ENCODE data around the gene ZNF668. TPM values are rescaled to one million over a fixed set of nuclear protein-coding genes. Genes with fewer than 3 reads are reported as not detected.

The ZNF668 gene
- total and polyA plus RNA-seq, 2 of the 4 experiments (the other 2 are of a cell fraction) = 4.5 to 11.6 TPM

DNA sequence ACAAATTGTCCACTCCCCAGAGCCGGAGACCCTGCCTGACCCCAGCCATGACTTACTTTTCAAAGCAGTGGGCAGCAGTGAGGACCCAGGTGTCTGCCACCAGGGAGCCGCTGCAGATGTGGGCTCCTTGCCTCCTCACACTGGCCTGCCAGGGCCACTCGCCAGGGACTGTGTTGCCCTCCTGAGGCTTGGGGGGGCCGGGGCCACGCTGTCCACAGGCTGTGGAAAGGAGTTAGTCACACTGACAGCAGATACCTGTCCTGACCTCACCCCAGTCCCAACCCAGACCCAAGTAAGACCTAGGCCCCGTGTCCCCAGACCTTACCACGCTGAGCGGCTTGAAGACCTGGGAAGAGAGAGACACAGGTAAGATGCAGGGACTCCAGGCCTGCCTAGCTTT lies 13.4 kb upstream of the ZNF668 start:
- no peak overlapping the region for H2BK20ac ChIP-seq (ENCODE audit: low read depth, low read length)
- H4K8ac ChIP-seq (ENCODE audit: low read depth in 2 of 2, low read length in 2 of 2) = no peak overlapping the region
- H2AK9ac ChIP-seq (replicated peaks; ENCODE audit: low read depth, low read length, poor library complexity) = no peak overlapping the region
- no peak overlapping the region for H2AFZ ChIP-seq (replicated peaks; ENCODE audit: low read length, poor library complexity)
- no peak overlapping the region for H2BK5ac ChIP-seq (ENCODE audit: low read depth, low read length, poor library complexity, severe bottlenecking)
- no peaks in the 10 kb centered on the region for H3K9me3 ChIP-seq (ENCODE audit: control insufficient read depth, insufficient read depth, low read length)
- no TSS peak for BruUV-seq (replicated peaks)
- no peak overlapping the region for H3K4me3 ChIP-seq (ENCODE audit: insufficient read depth, low read depth, low read length)
- H3K27ac ChIP-seq (ENCODE audit: insufficient read depth, low read length) = no peak overlapping the region
- H3K4ac ChIP-seq (ENCODE audit: low read depth, low read length) = no peak overlapping the region
- 100% methylated on average over 1 of the region's 8 CpGs; no CpG with 5 or more reads in 1 of the 2 experiments for WGBS, 2 experiments (ENCODE audit: extremely low coverage in 2 of 2, insufficient read length in 1 of 2)
- DNase-seq (no peak), ATAC-seq (ENCODE audit: low read depth) (no peak)
- intact Hi-C loops (cut with micrococcal nuclease) (no loop called here), in situ Hi-C loops (cut with MboI; ENCODE audit: low sequenced_read_pairs) (loop anchor here (10.0 kb wide), 1 partner anchor 103 kb away; the partner anchor contains the start of gene HSD3B7), dilution Hi-C loops (cut with HindIII; ENCODE audit: low sequenced_read_pairs, unreplicated experiment) (no loop called here)
- peaks cover 7% of the 10 kb centered on the region for H4K20me1 ChIP-seq (ENCODE audit: insufficient read depth, low read length)
- CTCF ChIA-PET = interaction anchor here (0.5 kb wide), 1 partner anchor 378 kb away, joined by 4 read pairs; no protein-coding TSS in a partner anchor
- no peak overlapping the region for H3K4me2 ChIP-seq (ENCODE audit: low read depth, low read length)
- H3K36me3 ChIP-seq (ENCODE audit: control insufficient read depth, insufficient read depth, low read length) = peaks cover 52% of the 10 kb centered on the region
- no peak overlapping the region for H3K14ac ChIP-seq (replicated peaks; ENCODE audit: low read depth, low read length)
- no peak overlapping the region for H2AK5ac ChIP-seq (ENCODE audit: low read depth, low read length)
- TF ChIP-seq, protein P1, sequence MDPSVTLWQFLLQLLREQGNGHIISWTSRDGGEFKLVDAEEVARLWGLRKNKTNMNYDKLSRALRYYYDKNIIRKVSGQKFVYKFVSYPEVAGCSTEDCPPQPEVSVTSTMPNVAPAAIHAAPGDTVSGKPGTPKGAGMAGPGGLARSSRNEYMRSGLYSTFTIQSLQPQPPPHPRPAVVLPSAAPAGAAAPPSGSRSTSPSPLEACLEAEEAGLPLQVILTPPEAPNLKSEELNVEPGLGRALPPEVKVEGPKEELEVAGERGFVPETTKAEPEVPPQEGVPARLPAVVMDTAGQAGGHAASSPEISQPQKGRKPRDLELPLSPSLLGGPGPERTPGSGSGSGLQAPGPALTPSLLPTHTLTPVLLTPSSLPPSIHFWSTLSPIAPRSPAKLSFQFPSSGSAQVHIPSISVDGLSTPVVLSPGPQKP (IDR thresholded peaks at IDR 0.05; ENCODE audit: borderline replicate concordance, low read depth, low read length) = no peak
- TF ChIP-seq RCOR1 (IDR thresholded peaks at IDR 0.05; ENCODE audit: insufficient replicate concordance, low read length) (no peak), FOS (IDR thresholded peaks at IDR 0.05; ENCODE audit: low read depth, low read length) (no peak), MAFK (IDR thresholded peaks at IDR 0.05; ENCODE audit: low read depth, low read length) (no peak), POLR2A (IDR thresholded peaks at IDR 0.05; ENCODE audit: low read depth, low read length) (no peak), MXI1 (IDR thresholded peaks at IDR 0.05; ENCODE audit: borderline replicate concordance, low read depth, low read length) (no peak), CEBPB (IDR thresholded peaks at IDR 0.05; ENCODE audit: low read depth, low read length) (no peak), BHLHE40 (IDR thresholded peaks at IDR 0.05; ENCODE audit: low read depth, low read length) (no peak), RAD21 (IDR thresholded peaks at IDR 0.05; ENCODE audit: low read length) (no peak), NFE2L2 (IDR thresholded peaks at IDR 0.05; ENCODE audit: low read depth, low read length) (no peak)
- TF ChIP-seq, protein P2, sequence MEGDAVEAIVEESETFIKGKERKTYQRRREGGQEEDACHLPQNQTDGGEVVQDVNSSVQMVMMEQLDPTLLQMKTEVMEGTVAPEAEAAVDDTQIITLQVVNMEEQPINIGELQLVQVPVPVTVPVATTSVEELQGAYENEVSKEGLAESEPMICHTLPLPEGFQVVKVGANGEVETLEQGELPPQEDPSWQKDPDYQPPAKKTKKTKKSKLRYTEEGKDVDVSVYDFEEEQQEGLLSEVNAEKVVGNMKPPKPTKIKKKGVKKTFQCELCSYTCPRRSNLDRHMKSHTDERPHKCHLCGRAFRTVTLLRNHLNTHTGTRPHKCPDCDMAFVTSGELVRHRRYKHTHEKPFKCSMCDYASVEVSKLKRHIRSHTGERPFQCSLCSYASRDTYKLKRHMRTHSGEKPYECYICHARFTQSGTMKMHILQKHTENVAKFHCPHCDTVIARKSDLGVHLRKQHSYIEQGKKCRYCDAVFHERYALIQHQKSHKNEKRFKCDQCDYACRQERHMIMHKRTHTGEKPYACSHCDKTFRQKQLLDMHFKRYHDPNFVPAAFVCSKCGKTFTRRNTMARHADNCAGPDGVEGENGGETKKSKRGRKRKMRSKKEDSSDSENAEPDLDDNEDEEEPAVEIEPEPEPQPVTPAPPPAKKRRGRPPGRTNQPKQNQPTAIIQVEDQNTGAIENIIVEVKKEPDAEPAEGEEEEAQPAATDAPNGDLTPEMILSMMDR (conservative IDR thresholded peaks at IDR 0.05; ENCODE audit: low read depth, low read length) = no peak
- peaks cover 5% of the 10 kb centered on the region for H3K9me1 ChIP-seq (ENCODE audit: insufficient read depth, low read length)
- peaks cover 20 to 56% of the 10 kb centered on the region in 2 experiments for H3K79me1 ChIP-seq (ENCODE audit: low read depth in 1 of 2, low read length in 2 of 2)
- no peaks in the 10 kb centered on the region for H3K27me3 ChIP-seq (ENCODE audit: control insufficient read depth, insufficient read depth, low read length)
- no peak overlapping the region for H4K5ac ChIP-seq (ENCODE audit: low read depth, low read length)
- POLR2A ChIA-PET (ENCODE audit: unreplicated experiment) = no interaction called here
- H3K4me1 ChIP-seq (ENCODE audit: control insufficient read depth, insufficient read depth, low read length) = no peaks in the 10 kb centered on the region; the same call in 1 of the 2 replicates
- H4K91ac ChIP-seq (ENCODE audit: insufficient read depth, low read depth, low read length) = no peak overlapping the region
- no peak overlapping the region for H2BK120ac ChIP-seq (ENCODE audit: low read depth, low read length)
- no peak overlapping the region for H3K18ac ChIP-seq (ENCODE audit: low read depth, low read length)
- H2BK15ac ChIP-seq (ENCODE audit: low read depth, low read length) = no peak overlapping the region
- no peak overlapping the region for H3K9ac ChIP-seq (ENCODE audit: low read depth, low read length)
- no peak overlapping the region for H3K56ac ChIP-seq (ENCODE audit: extremely low read depth, insufficient read depth, low read length)
- H3K23ac ChIP-seq (ENCODE audit: low read depth, low read length) = no peak overlapping the region

Data from IMR-90 (cell line).